T-helper 2 cell treated with Interferon-gamma antibody and Interleukin-4, amounts not matched to agents 5 μg/mL and 100 μg/mL, for 36 hours (primary cell): Measurements from ENCODE around the gene BMP2K.
"Not testable (repeated sequence)": the region's sequence is repeated elsewhere in the genome, so short reads cannot be mapped to it uniquely, and the experiment has no call there.

Experiments
- DNase-seq: peaks from one replicate; pipeline ENCODE4 v3.0.0; 2021; ENCODE audit warnings: low spot score
- H3K27ac Mint-ChIP-seq: one replicate; pipeline ENCODE4 v1.8.0; 2021; ENCODE audit warnings: mild to moderate bottlenecking, mixed read lengths
- H3K27me3 Mint-ChIP-seq: one replicate; pipeline ENCODE4 v1.8.0; 2021; ENCODE audit warnings: low read depth, mixed read lengths
- H3K36me3 Mint-ChIP-seq: one replicate; pipeline ENCODE4 v1.8.0; 2021; ENCODE audit warnings: low read depth, mixed read lengths
- H3K4me1 Mint-ChIP-seq: one replicate; pipeline ENCODE4 v1.8.0; 2021; ENCODE audit warnings: low read depth, mixed read lengths
- H3K4me3 Mint-ChIP-seq: one replicate; pipeline ENCODE4 v1.8.0; 2022; ENCODE audit warnings: mild to moderate bottlenecking, moderate library complexity, mixed read lengths
- H3K9me3 Mint-ChIP-seq: one replicate; pipeline ENCODE4 v1.8.0; 2021; ENCODE audit warnings: mixed read lengths

Gene BMP2K

GRCh38 chr4:78824001-78824400 is 47.9 kb downstream of the BMP2K start:
- Mint-ChIP-seq H3K27ac (no peak overlapping the region), H3K9me3 (no peaks in the 10 kb centered on the region), H3K36me3 (peaks cover 16% of the 10 kb centered on the region), H3K4me1 (peaks cover 3% of the 10 kb centered on the region), H3K4me3 (no peak overlapping the region), H3K27me3 (no peaks in the 10 kb centered on the region)
- DNase-seq: no peak

GRCh38 chr4:78827191-78827590 is 51.0 kb downstream of the BMP2K start:
- Mint-ChIP-seq H3K4me1 (peaks cover 4% of the 10 kb centered on the region), H3K4me3 (no peak overlapping the region), H3K27ac (no peak overlapping the region), H3K36me3 (peaks cover 22% of the 10 kb centered on the region), H3K27me3 (no peaks in the 10 kb centered on the region), H3K9me3 (no peaks in the 10 kb centered on the region)
- DNase-seq: no peak

GRCh38 chr4:78829296-78829695 is 53.1 kb downstream of the BMP2K start:
- no peak overlapping the region for H3K27ac Mint-ChIP-seq
- H3K4me3 Mint-ChIP-seq: no peak overlapping the region
- no peaks in the 10 kb centered on the region for H3K27me3 Mint-ChIP-seq
- no peak for DNase-seq
- H3K36me3 Mint-ChIP-seq: peaks cover 22% of the 10 kb centered on the region
- H3K4me1 Mint-ChIP-seq: peaks cover 4% of the 10 kb centered on the region
- H3K9me3 Mint-ChIP-seq: no peaks in the 10 kb centered on the region

- not testable (repeated sequence) for H3K4me3 Mint-ChIP-seq, H3K9me3 Mint-ChIP-seq, H3K27ac Mint-ChIP-seq, DNase-seq, H3K4me1 Mint-ChIP-seq, H3K27me3 Mint-ChIP-seq
- H3K36me3 Mint-ChIP-seq: peaks cover 15% of the 10 kb centered on the region
These were observed 63.5 kb downstream of the BMP2K start for GRCh38 chr4:78839676-78840075.

- H3K36me3 Mint-ChIP-seq: peaks cover 17% of the 10 kb centered on the region
These were observed 64.1 kb downstream of the BMP2K start for GRCh38 chr4:78840286-78840685.

GRCh38 chr4:78845472-78845871 is 69.3 kb downstream of the BMP2K start:
- no peak overlapping the region for H3K27ac Mint-ChIP-seq
- peaks cover 3% of the 10 kb centered on the region for H3K9me3 Mint-ChIP-seq
- DNase-seq: no peak
- no peaks in the 10 kb centered on the region for H3K4me1 Mint-ChIP-seq
- peaks cover 13% of the 10 kb centered on the region for H3K36me3 Mint-ChIP-seq
- no peaks in the 10 kb centered on the region for H3K27me3 Mint-ChIP-seq
- no peak overlapping the region for H3K4me3 Mint-ChIP-seq

More at GRCh38 chr4:78840286-78840685, 64.1 kb downstream of the BMP2K start:
- H3K9me3 Mint-ChIP-seq, H3K4me3 Mint-ChIP-seq, H3K27me3 Mint-ChIP-seq, DNase-seq, H3K4me1 Mint-ChIP-seq, H3K27ac Mint-ChIP-seq: not testable (repeated sequence)

GRCh38 chr4:78846258-78846657 is 70.1 kb downstream of the BMP2K start:
- H3K9me3 Mint-ChIP-seq: peaks cover 3% of the 10 kb centered on the region
- H3K4me1 Mint-ChIP-seq: no peaks in the 10 kb centered on the region
- no peak overlapping the region for H3K27ac Mint-ChIP-seq
- H3K36me3 Mint-ChIP-seq: peaks cover 13% of the 10 kb centered on the region
- DNase-seq: no peak
- H3K4me3 Mint-ChIP-seq: no peak overlapping the region
- no peaks in the 10 kb centered on the region for H3K27me3 Mint-ChIP-seq

DNA sequence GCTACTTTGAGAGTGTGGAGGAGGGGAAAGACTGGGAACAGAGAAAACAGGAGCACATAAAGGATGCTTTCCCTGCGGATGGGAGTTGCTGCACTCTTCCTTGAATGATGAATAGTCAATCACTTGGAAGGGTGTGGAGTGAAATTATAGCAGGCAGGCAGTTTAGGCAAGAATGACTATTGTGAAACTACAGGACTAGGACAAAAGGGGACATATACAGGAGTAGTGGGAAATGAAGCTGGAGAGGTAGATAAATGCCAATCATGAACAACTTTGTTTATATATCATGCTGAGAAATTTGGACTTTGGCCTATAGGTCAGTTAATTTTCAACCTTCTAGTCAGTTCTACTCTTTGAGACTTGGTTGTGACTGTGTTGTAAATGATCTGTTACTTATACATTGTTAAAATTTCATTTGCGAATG is 86.2 kb downstream of the BMP2K start:
- DNase-seq: no peak
- Mint-ChIP-seq H3K4me3 (no peak overlapping the region), H3K27ac (no peak overlapping the region), H3K27me3 (no peaks in the 10 kb centered on the region), H3K4me1 (peaks cover 2% of the 10 kb centered on the region), H3K9me3 (no peaks in the 10 kb centered on the region), H3K36me3 (peaks cover 5% of the 10 kb centered on the region)

- no peaks in the 10 kb centered on the region for H3K9me3 Mint-ChIP-seq
- H3K4me1 Mint-ChIP-seq: peaks cover 2% of the 10 kb centered on the region
- no peak overlapping the region for H3K4me3 Mint-ChIP-seq
- peaks cover 7% of the 10 kb centered on the region for H3K36me3 Mint-ChIP-seq
- DNase-seq: no peak
- H3K27me3 Mint-ChIP-seq: no peaks in the 10 kb centered on the region
- H3K27ac Mint-ChIP-seq: no peak overlapping the region
These were observed 87.2 kb downstream of the BMP2K start for GRCh38 chr4:78863254-78863869.

DNA sequence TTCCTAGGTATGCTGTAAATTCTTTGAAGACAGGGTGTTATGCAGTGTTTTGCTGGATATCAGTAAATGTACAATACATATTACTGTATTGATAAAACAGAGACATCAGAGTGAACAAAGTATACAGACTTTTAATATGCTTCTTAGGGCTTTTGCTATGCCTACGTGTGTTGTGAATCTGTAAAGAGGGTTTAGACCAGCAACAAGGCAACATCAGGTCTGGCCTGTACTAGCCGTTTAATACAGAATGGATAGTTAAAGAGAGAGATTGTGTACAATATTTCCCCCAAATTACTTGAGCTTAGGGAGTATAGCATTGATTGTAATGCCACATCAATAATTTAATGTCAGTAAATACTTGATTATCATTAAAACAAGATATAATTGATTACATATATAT is 87.8 kb downstream of the BMP2K start:
- Mint-ChIP-seq H3K27me3 (no peaks in the 10 kb centered on the region), H3K27ac (no peak overlapping the region), H3K4me1 (peaks cover 2% of the 10 kb centered on the region), H3K4me3 (no peak overlapping the region), H3K36me3 (peaks cover 8% of the 10 kb centered on the region), H3K9me3 (no peaks in the 10 kb centered on the region)
- no peak for DNase-seq

DNA sequence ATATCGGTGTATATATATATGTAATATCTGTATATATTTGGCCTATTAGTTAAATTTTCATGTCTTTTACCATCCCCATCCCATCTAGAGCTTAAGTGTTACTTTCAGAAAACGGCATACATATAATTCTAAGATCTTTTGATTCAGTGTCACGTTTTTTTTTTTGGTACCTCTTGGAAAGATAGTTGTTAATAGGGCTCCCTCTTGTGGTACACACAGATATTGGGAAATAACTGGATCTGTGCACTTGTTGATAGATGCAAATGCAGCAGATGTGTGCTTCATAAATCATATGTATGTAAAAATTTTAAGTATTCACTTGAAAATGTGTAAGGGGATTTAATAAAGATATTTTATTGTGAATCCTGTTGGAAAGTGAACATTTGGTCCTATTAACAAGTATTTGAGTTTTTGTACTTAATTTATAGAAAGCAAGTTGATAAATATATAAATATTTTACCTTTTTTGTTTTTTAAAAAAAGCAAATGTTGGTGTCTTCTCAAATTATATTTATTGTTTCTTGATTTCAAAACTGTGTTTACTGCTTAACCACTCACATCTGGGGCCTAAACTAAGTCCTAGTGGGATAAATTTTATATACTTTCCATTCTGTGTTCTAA is 88.4 kb downstream of the BMP2K start:
- peaks cover 2% of the 10 kb centered on the region for H3K4me1 Mint-ChIP-seq
- DNase-seq: no peak
- H3K27me3 Mint-ChIP-seq: no peaks in the 10 kb centered on the region
- H3K9me3 Mint-ChIP-seq: no peaks in the 10 kb centered on the region
- no peak overlapping the region for H3K4me3 Mint-ChIP-seq
- peaks cover 8% of the 10 kb centered on the region for H3K36me3 Mint-ChIP-seq
- H3K27ac Mint-ChIP-seq: no peak overlapping the region

- Mint-ChIP-seq H3K4me3 (no peak overlapping the region), H3K4me1 (peaks cover 2% of the 10 kb centered on the region), H3K36me3 (peaks cover 5% of the 10 kb centered on the region), H3K27me3 (no peaks in the 10 kb centered on the region), H3K9me3 (no peaks in the 10 kb centered on the region), H3K27ac (no peak overlapping the region)
- no peak for DNase-seq
These were observed 89.3 kb downstream of the BMP2K start for GRCh38 chr4:78865451-78865850.

GRCh38 chr4:78868712-78869111 is 92.6 kb downstream of the BMP2K start:
- not testable (repeated sequence) for H3K4me3 Mint-ChIP-seq, DNase-seq, H3K9me3 Mint-ChIP-seq, H3K27ac Mint-ChIP-seq, H3K4me1 Mint-ChIP-seq, H3K27me3 Mint-ChIP-seq
- H3K36me3 Mint-ChIP-seq: peaks cover 22% of the 10 kb centered on the region

DNA sequence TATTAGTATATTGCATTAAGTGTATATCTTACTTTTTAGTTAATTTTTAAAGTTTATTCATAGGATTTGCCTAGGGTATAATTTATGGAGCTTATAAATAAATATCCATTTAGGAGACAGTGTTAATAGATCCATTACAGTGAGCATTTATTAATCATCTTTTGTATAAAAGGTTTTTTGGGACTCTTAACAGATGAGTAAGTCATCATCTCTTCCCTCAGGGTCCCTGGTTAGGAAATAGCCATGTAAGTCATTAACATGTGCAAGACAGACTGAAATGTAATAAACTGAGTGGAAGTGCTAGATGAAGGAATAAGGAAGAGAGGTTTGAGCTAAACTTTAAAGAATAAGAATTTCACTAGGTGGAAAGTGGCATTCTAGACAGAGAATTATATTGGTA is 93.9 kb downstream of the BMP2K start:
- H3K9me3 Mint-ChIP-seq: no peaks in the 10 kb centered on the region
- no peaks in the 10 kb centered on the region for H3K27me3 Mint-ChIP-seq
- no peak overlapping the region for H3K4me3 Mint-ChIP-seq
- no peak for DNase-seq
- no peaks in the 10 kb centered on the region for H3K4me1 Mint-ChIP-seq
- no peak overlapping the region for H3K27ac Mint-ChIP-seq
- peaks cover 22% of the 10 kb centered on the region for H3K36me3 Mint-ChIP-seq
